Activated CD4-positive, alpha-beta T cell treated with anti-CD3 and anti-CD28 coated beads, Interleukin-2, amount 10 ng/mL, durations not matched to agents 24 days and 14 days (primary cell): ENCODE data around the gene FAM168A. TPM values are rescaled to one million over a fixed set of nuclear protein-coding genes. Genes with fewer than 3 reads are reported as not detected.

Source experiments
- DNase-seq: peaks from one replicate; pipeline ENCODE4 v3.0.0; 2022
- H3K27ac Mint-ChIP-seq: one replicate; pipeline ENCODE4 v1.8.0; 2022; ENCODE audit warnings: mild to moderate bottlenecking, mixed read lengths
- H3K27me3 Mint-ChIP-seq: one replicate; pipeline ENCODE4 v1.8.0; 2022; ENCODE audit warnings: mixed read lengths
- H3K36me3 Mint-ChIP-seq: one replicate; pipeline ENCODE4 v1.8.0; 2022; ENCODE audit warnings: low read depth, mild to moderate bottlenecking, mixed read lengths
- H3K4me1 Mint-ChIP-seq: one replicate; pipeline ENCODE4 v1.8.0; 2021; ENCODE audit warnings: mixed read lengths
- H3K4me3 Mint-ChIP-seq: one replicate; pipeline ENCODE4 v1.8.0; 2022; ENCODE audit warnings: mild to moderate bottlenecking, moderate library complexity, mixed read lengths
- H3K9me3 Mint-ChIP-seq: one replicate; pipeline ENCODE4 v1.8.0; 2021; ENCODE audit warnings: mixed read lengths
- intact Hi-C: fragments of 100-400 bp; cut with micrococcal nuclease; formaldehyde crosslinking; loops from one replicate; pipeline ENCODE4 v1.15.1; 2023
- total RNA-seq: library from RNA; stranded (reverse); gene quantifications from 2 replicates; pipeline ENCODE4 v1.2.3, GENCODE V29; 2022

Gene FAM168A
- total RNA-seq, 1 donor from 2014 or later: 19.8 TPM

GRCh38 chr11:73563539-73564200 is 34.2 kb downstream of the FAM168A start:
- Mint-ChIP-seq H3K27me3 (no peaks in the 10 kb centered on the region), H3K9me3 (no peaks in the 10 kb centered on the region), H3K4me1 (no peaks in the 10 kb centered on the region), H3K36me3 (peaks cover 8% of the 10 kb centered on the region), H3K27ac (no peak overlapping the region), H3K4me3 (no peak overlapping the region)
- no peak for DNase-seq
- intact Hi-C loops: no loop called here

GRCh38 chr11:73559743-73560142 is 38.2 kb downstream of the FAM168A start:
- no peaks in the 10 kb centered on the region for H3K27me3 Mint-ChIP-seq
- H3K36me3 Mint-ChIP-seq: peaks cover 5% of the 10 kb centered on the region
- DNase-seq: no peak
- no peak overlapping the region for H3K4me3 Mint-ChIP-seq
- intact Hi-C loops: no loop called here
- H3K4me1 Mint-ChIP-seq: peaks cover 1% of the 10 kb centered on the region
- H3K27ac Mint-ChIP-seq: no peak overlapping the region
- no peaks in the 10 kb centered on the region for H3K9me3 Mint-ChIP-seq

- Mint-ChIP-seq H3K4me3 (no peak overlapping the region), H3K4me1 (peaks cover 2% of the 10 kb centered on the region), H3K9me3 (no peaks in the 10 kb centered on the region), H3K36me3 (peaks cover 6% of the 10 kb centered on the region), H3K27ac (no peak overlapping the region), H3K27me3 (no peaks in the 10 kb centered on the region)
- no peak for DNase-seq
- intact Hi-C loops: no loop called here
Observed at GRCh38 chr11:73556966-73557365, 40.9 kb downstream of the FAM168A start.

DNA sequence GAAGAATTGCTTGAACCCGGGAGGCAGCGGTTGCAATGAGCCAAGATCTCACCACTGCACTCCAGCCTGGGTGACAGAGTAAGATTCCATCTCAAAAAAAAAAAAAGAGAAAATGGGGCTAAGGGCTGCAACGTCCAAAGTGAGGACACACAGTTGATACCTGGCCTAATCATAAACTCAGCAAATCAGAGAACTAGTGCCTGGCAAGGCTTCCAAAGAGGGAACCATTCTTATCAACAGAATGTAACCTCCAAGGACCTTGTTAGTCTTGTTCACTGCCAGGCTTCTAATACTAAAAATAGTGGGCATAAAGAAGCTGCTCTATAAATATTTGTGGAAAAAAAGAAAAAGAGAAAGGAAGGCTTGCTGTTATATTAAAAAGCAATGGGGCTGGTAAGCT is 42.3 kb downstream of the FAM168A start:
- intact Hi-C loops: no loop called here
- no peak for DNase-seq
- no peak overlapping the region for H3K4me3 Mint-ChIP-seq
- H3K27me3 Mint-ChIP-seq: no peaks in the 10 kb centered on the region
- H3K4me1 Mint-ChIP-seq: peaks cover 10% of the 10 kb centered on the region
- H3K9me3 Mint-ChIP-seq: no peaks in the 10 kb centered on the region
- H3K27ac Mint-ChIP-seq: no peak overlapping the region
- H3K36me3 Mint-ChIP-seq: peaks cover 6% of the 10 kb centered on the region

- H3K9me3 Mint-ChIP-seq: no peaks in the 10 kb centered on the region
- no peak for DNase-seq
- peaks cover 6% of the 10 kb centered on the region for H3K36me3 Mint-ChIP-seq
- intact Hi-C loops: no loop called here
- peaks cover 12% of the 10 kb centered on the region for H3K4me1 Mint-ChIP-seq
- no peak overlapping the region for H3K27ac Mint-ChIP-seq
- no peak overlapping the region for H3K4me3 Mint-ChIP-seq
- no peaks in the 10 kb centered on the region for H3K27me3 Mint-ChIP-seq
Observed at GRCh38 chr11:73554671-73555320, 43.1 kb downstream of the FAM168A start.

DNA sequence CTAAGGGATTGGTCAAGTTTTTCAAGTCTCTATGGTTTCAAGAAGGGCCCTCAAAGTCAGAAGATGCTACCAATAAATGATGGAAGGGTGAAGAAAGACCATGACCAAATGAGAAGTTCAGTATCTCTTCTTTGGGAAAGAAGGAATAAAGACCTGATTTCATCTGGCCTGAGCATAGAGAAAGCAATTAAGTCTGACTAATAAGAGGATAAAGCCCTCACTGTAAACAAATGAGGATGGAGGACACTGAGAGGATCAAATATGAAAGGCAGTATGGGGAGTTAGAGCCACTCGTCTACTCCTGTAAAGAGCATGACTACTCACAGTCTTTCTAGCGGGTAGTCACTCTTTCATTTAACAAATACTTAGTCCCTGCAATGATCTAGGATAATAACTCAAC is 44.6 kb downstream of the FAM168A start:
- H3K9me3 Mint-ChIP-seq: no peaks in the 10 kb centered on the region
- intact Hi-C loops: no loop called here
- peaks cover 12% of the 10 kb centered on the region for H3K4me1 Mint-ChIP-seq
- no peaks in the 10 kb centered on the region for H3K27me3 Mint-ChIP-seq
- H3K4me3 Mint-ChIP-seq: no peak overlapping the region
- H3K27ac Mint-ChIP-seq: no peak overlapping the region
- peaks cover 6% of the 10 kb centered on the region for H3K36me3 Mint-ChIP-seq
- no peak for DNase-seq

DNA sequence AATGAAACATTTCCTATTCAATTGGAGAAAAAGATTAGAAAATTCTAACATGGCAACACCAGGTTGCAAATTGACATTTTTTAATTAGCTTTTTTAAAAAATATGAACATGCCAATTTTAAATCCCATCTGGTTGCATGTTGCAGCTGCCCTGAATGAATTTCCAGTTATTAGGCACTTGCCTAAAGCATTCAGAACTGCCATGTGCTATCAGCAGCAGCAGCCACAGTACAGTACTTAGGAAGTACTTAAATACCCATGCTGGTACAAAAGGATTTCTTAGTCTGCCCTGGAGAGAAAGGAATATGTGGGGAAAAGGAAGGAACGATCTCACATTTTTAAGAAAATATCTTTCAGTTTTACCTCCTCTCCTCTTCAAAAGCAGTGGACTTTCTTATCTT is 46.2 kb downstream of the FAM168A start:
- Mint-ChIP-seq H3K36me3 (peaks cover 4% of the 10 kb centered on the region), H3K4me1 (peaks cover 17% of the 10 kb centered on the region), H3K27ac (no peak overlapping the region), H3K27me3 (no peaks in the 10 kb centered on the region), H3K9me3 (no peaks in the 10 kb centered on the region), H3K4me3 (no peak overlapping the region)
- intact Hi-C loops: no loop called here
- DNase-seq: no peak

- H3K27me3 Mint-ChIP-seq: no peaks in the 10 kb centered on the region
- intact Hi-C loops: no loop called here
- H3K9me3 Mint-ChIP-seq: no peaks in the 10 kb centered on the region
- no peak overlapping the region for H3K4me3 Mint-ChIP-seq
- no peak for DNase-seq
- H3K4me1 Mint-ChIP-seq: peaks cover 15% of the 10 kb centered on the region
- no peaks in the 10 kb centered on the region for H3K36me3 Mint-ChIP-seq
- no peak overlapping the region for H3K27ac Mint-ChIP-seq
Observed at GRCh38 chr11:73549376-73549775, 48.5 kb downstream of the FAM168A start.

- intact Hi-C loops: no loop called here
Observed at GRCh38 chr11:73547706-73548595, 50.0 kb downstream of the FAM168A start.

DNA sequence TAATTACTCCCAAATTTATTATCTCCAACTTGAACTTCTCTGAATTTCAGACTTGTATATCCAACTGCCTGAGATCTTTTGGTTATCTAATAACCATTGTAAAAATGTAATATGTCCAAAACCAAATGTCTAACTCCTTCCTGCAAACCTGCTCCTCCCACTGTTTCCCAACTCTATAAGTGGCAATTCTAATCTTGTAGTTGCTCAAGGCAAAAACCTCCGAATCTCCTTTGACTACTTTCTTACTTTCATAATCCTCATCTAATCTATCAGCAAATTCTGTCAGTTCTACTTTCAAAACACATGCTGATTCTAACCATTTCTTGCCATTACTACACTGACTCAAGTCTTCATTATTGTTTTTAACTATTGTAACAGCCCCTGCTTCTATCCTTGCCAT is 55.7 kb downstream of the FAM168A start:
- DNase-seq: no peak
- H3K27ac Mint-ChIP-seq: no peak overlapping the region
- no peak overlapping the region for H3K4me3 Mint-ChIP-seq
- no peaks in the 10 kb centered on the region for H3K27me3 Mint-ChIP-seq
- intact Hi-C loops: no loop called here
- H3K9me3 Mint-ChIP-seq: no peaks in the 10 kb centered on the region
- H3K4me1 Mint-ChIP-seq: peaks cover 18% of the 10 kb centered on the region
- no peaks in the 10 kb centered on the region for H3K36me3 Mint-ChIP-seq

More at GRCh38 chr11:73547706-73548595, 50.0 kb downstream of the FAM168A start:
- no peaks in the 10 kb centered on the region for H3K36me3 Mint-ChIP-seq
- no peak overlapping the region for H3K27ac Mint-ChIP-seq
- no peaks in the 10 kb centered on the region for H3K27me3 Mint-ChIP-seq
- H3K4me3 Mint-ChIP-seq: no peak overlapping the region
- H3K9me3 Mint-ChIP-seq: no peaks in the 10 kb centered on the region
- H3K4me1 Mint-ChIP-seq: peaks cover 15% of the 10 kb centered on the region
- DNase-seq: no peak

GRCh38 chr11:73539506-73540084 is 58.3 kb downstream of the FAM168A start:
- peaks cover 4% of the 10 kb centered on the region for H3K36me3 Mint-ChIP-seq
- no peaks in the 10 kb centered on the region for H3K27me3 Mint-ChIP-seq
- intact Hi-C loops: loop anchor here (5.0 kb wide), 1 partner anchor 38 kb away; no protein-coding TSS in a partner anchor
- no peak for DNase-seq
- peaks cover 22% of the 10 kb centered on the region for H3K4me1 Mint-ChIP-seq
- no peak overlapping the region for H3K27ac Mint-ChIP-seq
- no peak overlapping the region for H3K4me3 Mint-ChIP-seq
- H3K9me3 Mint-ChIP-seq: no peaks in the 10 kb centered on the region

GRCh38 chr11:73538381-73538872 is 59.5 kb downstream of the FAM168A start:
- intact Hi-C loops: loop anchor here (5.0 kb wide), 1 partner anchor 39 kb away; no protein-coding TSS in a partner anchor
- Mint-ChIP-seq H3K4me1 (peaks cover 22% of the 10 kb centered on the region), H3K27ac (peak overlapping the region; percentile 83), H3K36me3 (peaks cover 4% of the 10 kb centered on the region), H3K27me3 (no peaks in the 10 kb centered on the region), H3K4me3 (peak overlapping the region; percentile 50), H3K9me3 (no peaks in the 10 kb centered on the region)
- peak; percentile 78 for DNase-seq

GRCh38 chr11:73537969-73538368 is 59.9 kb downstream of the FAM168A start:
- intact Hi-C loops: loop anchor here (5.0 kb wide), 1 partner anchor 39 kb away; no protein-coding TSS in a partner anchor
- Mint-ChIP-seq H3K4me3 (peak overlapping the region; percentile 50), H3K36me3 (peaks cover 4% of the 10 kb centered on the region), H3K27me3 (no peaks in the 10 kb centered on the region), H3K9me3 (no peaks in the 10 kb centered on the region), H3K27ac (peak overlapping the region; percentile 83), H3K4me1 (peaks cover 21% of the 10 kb centered on the region)
- DNase-seq: no peak
